Fibroblast of peridontal ligament (primary cell): ENCODE data around the gene SOX12.

Experiments used
- DNase-seq: peaks from one replicate; pipeline ENCODE4 v3.0.0-alpha.2; 2010; ENCODE audit errors: extremely low read depth

The SOX12 gene

DNA sequence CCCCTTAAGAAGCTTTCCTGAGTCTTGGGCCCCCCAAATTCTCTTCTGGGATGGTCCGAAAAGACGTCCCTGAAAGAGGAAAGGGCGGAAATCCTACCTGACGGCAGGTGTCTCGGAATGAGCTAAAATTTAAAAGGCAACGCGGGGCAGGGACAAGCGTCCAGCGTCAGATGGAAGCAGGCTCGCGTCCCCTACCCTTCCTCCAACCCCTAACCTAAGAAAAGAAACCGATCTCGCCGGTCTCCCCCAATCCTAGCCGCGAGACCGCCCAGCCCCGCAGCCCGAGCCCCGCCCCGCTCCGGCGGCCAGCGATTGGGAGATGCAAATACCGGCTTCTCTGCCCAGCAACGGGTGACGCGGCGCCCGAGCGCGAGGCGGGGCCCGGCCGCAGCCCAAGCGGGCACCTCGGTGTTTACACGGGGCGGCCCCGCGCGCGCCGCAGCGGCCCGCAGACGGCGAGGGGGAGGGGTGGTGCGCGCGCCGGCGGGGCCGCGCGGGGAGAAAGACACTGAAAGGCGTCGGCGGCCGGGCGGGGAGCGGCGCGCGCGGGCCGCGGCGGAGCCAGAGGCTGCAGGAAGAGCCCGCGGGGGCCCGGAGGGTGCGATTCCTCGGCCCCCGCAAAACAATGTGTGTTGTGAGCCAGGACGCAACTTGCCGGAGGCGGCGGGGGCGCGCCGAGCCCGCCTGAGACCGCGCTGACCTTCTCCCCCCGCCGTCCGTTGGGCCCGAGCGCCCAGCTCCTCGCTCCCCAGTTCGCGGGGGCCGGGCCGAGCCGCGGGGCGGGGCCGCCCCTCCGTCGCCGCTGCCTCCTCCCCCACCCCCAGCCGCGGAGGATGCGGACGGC lies at the start of gene SOX12:
TSS of gene SOX12 (plus strand) at position 508 of the 844 bp plus-strand sequence. CDS start 373 bp downstream, outside the sequence.
- peak; percentile 81 for DNase-seq

- no peak for DNase-seq
Observed at GRCh38 chr20:275791-276190, 49.6 kb upstream of the SOX12 start.

DNA sequence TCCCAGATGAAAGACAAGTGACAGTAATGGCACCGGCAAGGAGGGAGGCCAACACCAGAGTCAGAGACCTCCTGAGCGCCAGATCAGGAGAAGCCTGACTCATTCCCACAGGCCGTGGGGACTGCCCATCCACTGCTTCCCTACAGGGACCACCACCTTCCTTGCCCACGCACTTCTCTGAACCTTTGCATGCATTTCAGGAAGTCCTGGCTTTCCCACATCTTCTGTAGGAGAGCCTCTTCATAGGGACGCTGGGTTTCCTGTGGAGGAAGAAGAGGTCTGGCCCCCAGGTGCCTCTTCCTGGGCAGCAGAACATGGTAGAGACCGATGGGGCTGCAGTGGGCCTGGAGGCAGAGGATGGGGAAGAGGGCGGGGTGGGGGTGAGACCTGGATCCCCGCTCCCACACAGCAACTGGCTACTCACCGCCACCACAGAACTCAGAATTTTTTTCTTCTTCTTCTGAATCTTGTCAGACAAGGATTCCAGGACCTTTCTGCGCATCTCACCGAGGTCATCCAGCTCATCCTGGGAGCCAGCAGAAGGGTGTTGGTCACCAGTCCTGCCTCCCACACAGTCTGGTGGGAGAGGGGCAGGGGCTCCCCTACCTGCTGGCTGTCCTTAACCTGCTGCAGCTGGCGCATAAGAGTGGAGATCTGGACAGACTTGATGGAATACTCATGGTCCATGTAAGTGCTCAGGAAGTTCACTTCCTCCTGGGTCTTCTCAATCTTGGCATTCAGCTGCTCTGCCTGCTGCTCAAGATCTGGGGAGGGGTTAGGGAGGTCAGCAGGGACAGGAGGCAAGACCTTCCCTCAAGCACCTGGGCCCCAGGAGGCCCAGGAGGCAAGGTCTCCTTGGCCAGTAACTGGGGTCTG lies 48.5 kb upstream of the SOX12 start:
- no peak for DNase-seq

DNA sequence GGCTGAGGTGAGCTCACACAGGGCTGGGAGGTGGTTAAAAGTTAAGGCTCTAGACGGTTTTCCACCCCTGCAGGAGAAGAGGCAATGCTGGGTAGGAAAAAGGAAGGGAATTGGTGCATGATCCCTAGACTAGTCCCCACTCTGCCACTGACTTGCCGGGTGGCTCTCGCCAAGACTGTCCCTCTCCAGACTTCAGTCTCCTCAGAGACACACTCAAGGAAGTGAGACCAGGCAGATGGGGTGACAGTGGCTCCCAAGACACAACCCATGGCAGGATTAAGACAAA lies 47.9 kb upstream of the SOX12 start:
- no peak for DNase-seq

DNA sequence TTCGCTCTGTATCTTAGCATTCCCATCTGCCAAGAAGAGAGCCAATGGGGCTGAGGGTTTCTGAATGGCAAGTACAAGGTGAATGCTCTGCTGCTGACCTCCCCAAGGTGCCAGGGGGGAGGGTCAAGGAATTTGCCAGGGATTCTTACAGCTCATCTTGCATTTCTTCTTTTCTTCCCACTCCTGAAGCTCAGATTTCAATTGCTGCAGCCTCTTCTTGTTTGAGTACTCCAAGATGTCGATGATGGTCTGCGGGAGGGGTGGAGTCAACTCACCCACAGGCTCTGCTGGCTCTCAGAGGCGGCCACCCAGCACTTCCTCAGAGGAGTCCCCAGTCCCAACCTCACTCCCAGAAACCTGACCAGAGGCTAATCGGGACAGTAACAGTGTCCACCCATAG lies 47.2 kb upstream of the SOX12 start:
- DNase-seq, result no peak

DNA sequence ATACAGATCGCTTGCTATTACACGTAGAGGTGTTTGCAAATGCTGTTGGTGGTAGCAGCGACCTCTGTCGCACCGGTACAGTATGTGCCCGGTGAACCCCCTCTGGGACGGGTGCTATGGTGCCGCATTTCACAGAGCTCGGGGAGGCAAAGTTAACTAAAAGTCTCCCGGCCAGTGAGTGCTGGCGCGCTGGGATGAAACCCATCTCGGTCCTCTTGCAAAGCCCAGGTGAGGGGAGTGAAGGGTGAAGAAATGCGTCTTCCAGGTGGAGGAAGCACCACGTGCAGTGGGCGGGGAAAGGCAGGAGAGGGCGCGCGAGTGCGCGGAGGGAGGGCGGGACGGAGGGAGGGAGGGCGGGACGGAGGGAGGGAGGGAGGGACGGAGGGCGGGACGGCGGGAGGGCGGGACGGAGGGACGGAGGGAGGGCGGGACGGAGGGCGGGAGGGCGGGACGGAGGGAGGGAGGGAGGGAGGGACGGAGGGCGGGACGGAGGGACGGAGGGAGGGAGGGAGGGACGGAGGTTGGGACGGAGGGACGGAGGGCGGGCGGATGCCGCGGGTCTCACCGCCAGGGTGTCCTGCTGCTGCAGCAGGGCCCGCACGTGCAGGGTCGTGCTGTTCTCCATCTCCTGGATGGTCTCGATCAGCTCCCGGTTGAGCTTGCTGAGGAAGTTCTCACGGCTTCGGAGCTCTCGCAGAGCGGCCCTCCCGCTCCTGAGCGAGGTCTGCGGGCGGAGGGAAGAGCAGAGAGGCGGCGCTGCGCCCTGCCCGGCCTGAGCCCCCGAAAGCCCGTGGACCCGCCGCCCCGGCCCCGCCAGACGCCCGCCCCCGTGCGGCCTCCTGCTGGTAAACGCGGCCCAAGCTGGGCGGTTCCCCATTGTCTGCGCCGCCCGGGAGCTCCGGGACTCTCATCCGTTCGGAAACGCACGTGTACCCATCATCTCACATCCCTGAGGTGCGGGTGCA lies 46.5 kb upstream of the SOX12 start:
- peak; percentile 39 for DNase-seq

DNA sequence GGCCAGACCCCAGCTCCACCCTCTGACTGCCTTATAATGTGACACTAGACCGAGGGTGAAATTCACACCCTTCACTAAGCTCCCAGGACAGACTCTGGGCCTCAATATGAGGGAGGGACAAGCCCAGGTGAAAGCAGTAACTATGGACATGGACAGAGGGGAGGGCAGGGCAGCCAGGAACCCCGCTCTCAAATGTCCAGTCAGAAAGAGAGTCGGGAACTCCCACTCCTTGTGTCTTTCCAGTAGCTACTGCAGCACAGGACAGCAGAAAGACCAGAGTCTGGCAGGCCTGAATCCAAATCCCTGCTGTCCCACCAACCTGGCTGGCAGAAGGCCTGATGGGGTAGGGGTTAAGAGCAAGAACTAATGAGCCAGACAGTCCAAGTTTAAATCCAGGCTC lies 41.2 kb upstream of the SOX12 start:
- no peak for DNase-seq

- no peak for DNase-seq
Observed at GRCh38 chr20:286508-286907, 38.8 kb upstream of the SOX12 start.

- no peak for DNase-seq
Observed at GRCh38 chr20:288956-289692, 36.2 kb upstream of the SOX12 start.

GRCh38 chr20:289693-290083 lies 35.7 kb upstream of the SOX12 start:
- DNase-seq, result no peak

GRCh38 chr20:290084-290831 lies 35.1 kb upstream of the SOX12 start, which contains the start of gene C20orf96:
TSS of gene C20orf96 (minus strand) at chr20:290750. CDS start at chr20:290610, 140 bp downstream.
- peak; percentile 97 for DNase-seq

- DNase-seq, result no peak
Observed at GRCh38 chr20:294602-295001, 30.8 kb upstream of the SOX12 start.

DNA sequence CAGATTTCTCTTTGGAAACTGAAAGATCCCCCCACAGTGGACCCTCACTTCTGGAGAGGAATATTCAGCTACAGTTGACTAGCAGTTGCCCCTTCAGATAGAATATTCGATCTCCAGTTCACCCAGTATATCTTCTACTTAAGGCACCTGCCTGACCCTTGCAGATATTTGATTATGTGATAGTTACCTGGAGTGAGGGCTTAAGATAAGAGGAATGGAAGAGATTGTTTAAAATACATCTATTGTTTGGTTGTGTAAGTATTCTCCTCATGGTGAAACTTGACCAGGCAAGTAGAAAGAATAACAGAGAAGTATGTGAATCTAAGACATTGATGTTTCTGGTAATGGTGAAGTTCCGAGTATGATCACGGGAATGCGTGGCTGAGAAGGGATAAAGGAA lies 29.5 kb upstream of the SOX12 start:
- DNase-seq, result no peak

GRCh38 chr20:297098-297924 lies 28.0 kb upstream of the SOX12 start, which contains the start of gene ZCCHC3:
TSS of gene ZCCHC3 (plus strand) at chr20:297570. CDS start at chr20:297587, 17 bp downstream.
- DNase-seq, result peak; percentile 94

DNA sequence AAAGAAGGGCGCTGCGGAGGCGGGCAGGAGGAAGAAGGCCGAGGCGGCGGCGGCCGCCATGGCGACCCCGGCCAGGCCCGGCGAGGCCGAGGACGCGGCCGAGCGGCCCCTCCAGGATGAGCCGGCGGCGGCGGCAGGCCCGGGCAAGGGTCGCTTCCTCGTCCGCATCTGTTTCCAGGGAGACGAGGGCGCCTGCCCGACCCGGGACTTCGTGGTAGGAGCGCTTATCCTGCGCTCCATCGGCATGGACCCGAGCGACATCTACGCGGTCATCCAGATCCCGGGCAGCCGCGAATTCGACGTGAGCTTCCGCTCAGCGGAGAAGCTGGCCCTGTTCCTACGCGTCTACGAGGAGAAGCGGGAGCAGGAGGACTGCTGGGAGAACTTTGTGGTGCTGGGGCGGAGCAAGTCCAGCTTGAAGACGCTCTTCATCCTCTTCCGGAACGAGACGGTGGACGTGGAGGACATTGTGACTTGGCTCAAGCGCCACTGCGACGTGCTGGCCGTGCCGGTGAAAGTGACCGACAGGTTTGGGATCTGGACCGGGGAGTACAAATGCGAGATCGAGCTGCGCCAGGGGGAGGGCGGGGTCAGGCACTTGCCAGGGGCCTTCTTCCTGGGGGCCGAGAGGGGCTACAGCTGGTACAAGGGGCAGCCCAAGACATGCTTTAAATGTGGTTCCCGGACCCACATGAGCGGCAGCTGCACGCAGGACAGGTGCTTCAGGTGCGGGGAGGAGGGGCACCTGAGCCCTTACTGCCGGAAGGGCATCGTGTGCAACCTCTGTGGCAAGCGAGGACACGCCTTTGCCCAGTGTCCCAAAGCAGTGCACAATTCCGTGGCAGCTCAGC lies 27.2 kb upstream of the SOX12 start:
- peak; percentile 64 for DNase-seq

DNA sequence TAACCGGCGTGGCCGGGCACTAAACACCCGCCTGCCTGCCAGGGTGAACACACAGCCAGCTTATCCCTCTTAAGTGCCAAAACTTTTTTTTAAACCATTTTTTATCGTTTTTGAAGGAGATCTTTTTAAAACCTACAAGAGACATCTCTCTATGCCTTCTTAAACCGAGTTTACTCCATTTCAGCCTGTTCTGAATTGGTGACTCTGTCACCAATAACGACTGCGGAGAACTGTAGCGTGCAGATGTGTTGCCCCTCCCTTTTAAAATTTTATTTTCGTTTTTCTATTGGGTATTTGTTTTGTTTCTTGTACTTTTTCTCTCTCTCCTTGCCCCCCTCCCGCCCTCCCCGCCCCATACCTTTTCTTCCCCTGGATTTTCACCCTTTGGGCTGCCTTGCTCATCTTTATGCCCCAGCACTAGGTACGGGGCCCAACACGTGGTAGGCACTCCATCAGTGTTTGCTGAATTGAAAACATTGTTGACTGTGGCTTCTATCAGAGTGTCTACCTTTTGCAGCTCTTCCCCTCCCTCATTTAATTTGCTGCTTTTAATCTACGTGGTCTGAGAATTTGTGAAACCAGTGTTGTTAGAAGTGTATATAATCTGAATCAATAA lies 26.5 kb upstream of the SOX12 start:
- no peak for DNase-seq

- no peak for DNase-seq
Observed at GRCh38 chr20:300345-300990, 24.9 kb upstream of the SOX12 start.
